ENCODE results near the gene ABHD12.
A peak's percentile ranks its signal among the peaks of the same experiment; 100 is the strongest.
"Not testable (repeated sequence)": the region's sequence is repeated elsewhere in the genome, so short reads cannot be mapped to it uniquely, and the experiment has no call there.

The ABHD12 gene

GRCh38 chr20:25323496-25324246 lies 67.0 kb downstream of the ABHD12 start:
- DNase-seq = no peak

- DNase-seq = no peak
Measured at GRCh38 chr20:25321991-25322390, 68.6 kb downstream of the ABHD12 start.

- DNase-seq = no peak
Measured at GRCh38 chr20:25321262-25321831, 69.3 kb downstream of the ABHD12 start.

GRCh38 chr20:25320035-25320800 lies 70.4 kb downstream of the ABHD12 start:
- peak in 2 of 58 donors; percentile 18 to 31 for DNase-seq

- peak in 3 of 58 donors; percentile 19 to 38 (median 25) for DNase-seq
Measured at GRCh38 chr20:25319241-25320034, 71.2 kb downstream of the ABHD12 start.

GRCh38 chr20:25318471-25319240 lies 72.0 kb downstream of the ABHD12 start:
- DNase-seq = peak in 10 of 58 donors; percentile 21 to 69 (median 53)

- no peak for DNase-seq
Measured at GRCh38 chr20:25317351-25318075, 73.1 kb downstream of the ABHD12 start.

GRCh38 chr20:25316506-25317190 lies 74.0 kb downstream of the ABHD12 start:
- DNase-seq = no peak

GRCh38 chr20:25315418-25316210 lies 75.0 kb downstream of the ABHD12 start:
- DNase-seq = no peak

GRCh38 chr20:25314497-25315417 lies 75.9 kb downstream of the ABHD12 start:
- no peak for DNase-seq

GRCh38 chr20:25313593-25313992 lies 77.0 kb downstream of the ABHD12 start:
- no peak for DNase-seq

- not testable (repeated sequence) for DNase-seq
Measured at GRCh38 chr20:25312716-25313115, 77.9 kb downstream of the ABHD12 start.

GRCh38 chr20:25310921-25311728 lies 79.5 kb downstream of the ABHD12 start:
- DNase-seq = no peak

- peak in 32 of 58 donors; percentile 22 to 80 (median 47) for DNase-seq
Measured at GRCh38 chr20:25310268-25310920, 80.2 kb downstream of the ABHD12 start.

GRCh38 chr20:25309395-25310267 lies 81.0 kb downstream of the ABHD12 start:
- peak in 1 of 58 donors; percentile 30 for DNase-seq
